GM12891 (cell line): ENCODE data around the gene ZIC1.

Experiments used
- DNase-seq: peaks from one replicate; pipeline ENCODE4 v3.0.0; 2011; ENCODE audit warnings: low spot score; ENCODE audit not compliant: insufficient read length
- FAIRE-seq: peaks from 2 replicates; lab custom pipeline; 2011; peaks lifted over from hg19 to GRCh38; lab: Jason Lieb, UNC
- PAX5 ChIP-seq: IDR thresholded peaks from 2 replicates; pipeline ENCODE4 v1.6.1; 2011; ENCODE audit warnings: low read length, moderate library complexity, mild to moderate bottlenecking; ENCODE audit not compliant: insufficient read depth, severe bottlenecking
- POLR2A ChIP-seq: IDR thresholded peaks from 2 replicates; pipeline ENCODE4 v1.6.1; 2011; ENCODE audit warnings: low read depth, low read length, control low read depth
- POLR2AphosphoS5 ChIP-seq: IDR thresholded peaks from 2 replicates; pipeline ENCODE4 v1.6.1; 2011; ENCODE audit warnings: low read depth, low read length, control low read depth
- POU2F2 ChIP-seq: IDR thresholded peaks from 2 replicates; pipeline ENCODE4 v1.6.1; 2011; ENCODE audit warnings: low read depth, mild to moderate bottlenecking, control low read depth, low read length, moderate library complexity
- SPI1 ChIP-seq: IDR thresholded peaks from 2 replicates; pipeline ENCODE4 v1.6.1; 2011; ENCODE audit warnings: low read depth, low read length, control low read depth
- TAF1 ChIP-seq: IDR thresholded peaks from 2 replicates; pipeline ENCODE4 v1.6.1; 2011; ENCODE audit warnings: low read depth, low read length, control low read depth

ZIC1 gene

GRCh38 chr3:147408188-147409100 lies 721 bp upstream of the ZIC1 start:
- no peak for TF ChIP-seq POLR2AphosphoS5
- TF ChIP-seq POU2F2 = no peak
- TF ChIP-seq SPI1 = no peak
- no peak for TF ChIP-seq POLR2A
- TF ChIP-seq TAF1 = no peak
- no peak for TF ChIP-seq PAX5
- DNase-seq = no peak
- FAIRE-seq = no peak

DNA sequence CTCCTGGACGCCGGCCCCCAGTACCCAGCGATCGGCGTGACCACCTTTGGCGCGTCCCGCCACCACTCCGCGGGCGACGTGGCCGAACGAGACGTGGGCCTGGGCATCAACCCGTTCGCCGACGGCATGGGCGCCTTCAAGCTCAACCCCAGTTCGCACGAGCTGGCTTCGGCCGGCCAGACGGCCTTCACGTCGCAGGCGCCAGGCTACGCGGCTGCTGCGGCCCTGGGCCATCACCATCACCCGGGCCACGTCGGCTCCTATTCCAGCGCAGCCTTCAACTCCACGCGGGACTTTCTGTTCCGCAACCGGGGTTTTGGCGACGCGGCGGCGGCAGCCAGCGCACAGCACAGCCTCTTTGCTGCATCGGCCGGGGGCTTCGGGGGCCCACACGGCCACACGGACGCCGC lies 956 bp downstream of the ZIC1 start:
- no peak for TF ChIP-seq SPI1
- no peak for TF ChIP-seq PAX5
- no peak for TF ChIP-seq POU2F2
- no peak for TF ChIP-seq POLR2AphosphoS5
- no peak for TF ChIP-seq POLR2A
- TF ChIP-seq TAF1 = no peak
- no peak for DNase-seq
- FAIRE-seq = no peak

- FAIRE-seq (no peak), DNase-seq (no peak)
- TF ChIP-seq TAF1 = no peak
- no peak for TF ChIP-seq POU2F2
- TF ChIP-seq SPI1 = no peak
- TF ChIP-seq POLR2A = no peak
- no peak for TF ChIP-seq POLR2AphosphoS5
- TF ChIP-seq PAX5 = no peak
Observed at GRCh38 chr3:147410526-147411237, 1.5 kb downstream of the ZIC1 start.

GRCh38 chr3:147411238-147411814 lies 2.2 kb downstream of the ZIC1 start:
- no peak for TF ChIP-seq POU2F2
- no peak for TF ChIP-seq SPI1
- no peak for TF ChIP-seq POLR2A
- TF ChIP-seq PAX5 = no peak
- TF ChIP-seq TAF1 = no peak
- TF ChIP-seq POLR2AphosphoS5 = no peak
- FAIRE-seq (no peak), DNase-seq (no peak)

- DNase-seq (no peak), FAIRE-seq (no peak)
- TF ChIP-seq PAX5 = no peak
- TF ChIP-seq SPI1 = no peak
- no peak for TF ChIP-seq POLR2AphosphoS5
- no peak for TF ChIP-seq POLR2A
- no peak for TF ChIP-seq TAF1
- no peak for TF ChIP-seq POU2F2
Observed at GRCh38 chr3:147411815-147412241, 2.7 kb downstream of the ZIC1 start.

DNA sequence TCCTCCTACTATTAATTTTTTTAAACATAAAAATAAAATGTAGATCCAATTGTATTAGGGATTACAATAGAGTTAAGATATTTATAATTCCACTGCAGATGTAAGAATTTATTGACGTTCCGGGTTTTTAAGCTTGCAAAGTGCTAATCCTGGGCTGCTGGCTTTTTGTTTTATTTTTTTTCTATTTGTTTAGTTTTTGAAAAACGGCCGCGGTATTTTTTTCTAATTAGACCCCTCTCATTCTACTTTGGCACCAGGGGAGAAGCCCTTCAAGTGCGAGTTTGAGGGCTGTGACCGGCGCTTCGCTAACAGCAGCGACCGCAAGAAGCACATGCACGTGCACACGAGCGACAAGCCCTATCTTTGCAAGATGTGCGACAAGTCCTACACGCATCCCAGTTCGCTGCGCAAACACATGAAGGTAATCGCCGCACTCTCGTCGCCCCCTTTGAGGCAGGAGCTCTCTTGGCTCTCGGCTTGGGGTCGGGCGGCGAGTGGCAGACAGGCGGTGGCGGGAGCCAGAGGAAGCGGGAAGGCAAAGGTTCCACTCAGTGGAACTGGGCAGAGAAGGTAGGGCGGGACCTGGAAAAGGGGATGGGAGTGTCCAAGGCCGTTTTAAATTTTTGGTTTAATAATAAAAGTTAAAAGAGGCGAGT lies 3.2 kb downstream of the ZIC1 start:
- FAIRE-seq = no peak
- TF ChIP-seq POLR2A = no peak
- no peak for TF ChIP-seq SPI1
- no peak for TF ChIP-seq POLR2AphosphoS5
- TF ChIP-seq POU2F2 = no peak
- no peak for TF ChIP-seq TAF1
- no peak for TF ChIP-seq PAX5
- DNase-seq = no peak

- FAIRE-seq (no peak), DNase-seq (no peak)
- no peak for TF ChIP-seq PAX5
- TF ChIP-seq POLR2A = no peak
- no peak for TF ChIP-seq SPI1
- TF ChIP-seq POU2F2 = no peak
- no peak for TF ChIP-seq POLR2AphosphoS5
- no peak for TF ChIP-seq TAF1
Observed at GRCh38 chr3:147412917-147413685, 3.9 kb downstream of the ZIC1 start.

GRCh38 chr3:147413686-147414389 lies 4.7 kb downstream of the ZIC1 start:
- TF ChIP-seq SPI1 (no peak), POLR2AphosphoS5 (no peak), POLR2A (no peak), TAF1 (no peak), POU2F2 (no peak), PAX5 (no peak)
- FAIRE-seq = no peak
- DNase-seq = no peak
